ENCODE measurements around the gene DHX35. TPM values are rescaled to one million over a fixed set of nuclear protein-coding genes. Genes with fewer than 3 reads are reported as not detected.

Gene DHX35
- total and polyA plus RNA-seq, 10 of the 15 experiments (the other 5 are each of a cell fraction or from before 2014, with no cell fraction given) = 4.3 to 21.6 (median 14.9) TPM

- TF ChIP-seq USF1 (IDR thresholded peaks at IDR 0.05; ENCODE audit: borderline replicate concordance, extremely low read length, insufficient read depth, low read depth, low read length) = no peak
- TF ChIP-seq PML (IDR thresholded peaks at IDR 0.05; ENCODE audit: low read length) = peak; percentile 29; the same call in 1 of the 2 replicates
- peak in 1 of 2 experiments; percentile 73; a peak in 1 of 3 replicates for TF ChIP-seq EGR1 (IDR thresholded peaks at IDR 0.05; ENCODE audit: borderline replicate concordance in 1 of 2, low read depth in 2 of 2, low read length in 2 of 2)
- TF ChIP-seq RB1 (IDR thresholded peaks at IDR 0.05; ENCODE audit: borderline replicate concordance) = no peak
- TF ChIP-seq DPF2 (IDR thresholded peaks at IDR 0.05) = peak; percentile 91
- TF ChIP-seq IKZF1 (conservative IDR thresholded peaks at IDR 0.05) = peak; percentile 69
- no peak for TF ChIP-seq ZNF384 (IDR thresholded peaks at IDR 0.05; ENCODE audit: borderline replicate concordance, low read depth, low read length)
- TF ChIP-seq LARP7 (IDR thresholded peaks at IDR 0.05) = no peak
- peak; percentile 87 for TF ChIP-seq IRF4 (IDR thresholded peaks at IDR 0.05; ENCODE audit: low read depth, low read length)
- TF ChIP-seq MTA3 (IDR thresholded peaks at IDR 0.05; ENCODE audit: borderline replicate concordance, low read length) = peak; percentile 85; the same call in 1 of the 2 replicates
- TF ChIP-seq CBFB (IDR thresholded peaks at IDR 0.05; ENCODE audit: low read depth) = peak; percentile 74
- no peak for TF ChIP-seq NRF1 (conservative IDR thresholded peaks at IDR 0.05; ENCODE audit: low read depth, low read length)
- no peak for TF ChIP-seq SUZ12 (IDR thresholded peaks at IDR 0.05; ENCODE audit: unreplicated experiment)
- no peak for TF ChIP-seq ASH2L (IDR thresholded peaks at IDR 0.05; ENCODE audit: borderline replicate concordance, low read depth)
- TF ChIP-seq EED (IDR thresholded peaks at IDR 0.05; ENCODE audit: low read depth) = peak; percentile 83
- peak; percentile 87 for TF ChIP-seq TBL1XR1 (IDR thresholded peaks at IDR 0.05; ENCODE audit: low read depth, low read length)
- TF ChIP-seq CHD1 (IDR thresholded peaks at IDR 0.05; ENCODE audit: low read depth, low read length) = no peak
- peak; percentile 32; the same call in 1 of the 2 replicates for TF ChIP-seq CHD2 (IDR thresholded peaks at IDR 0.05; ENCODE audit: borderline replicate concordance, low read depth, low read length)
- no peak for TF ChIP-seq NR2C1 (IDR thresholded peaks at IDR 0.05)
- no peak for TF ChIP-seq ZNF274 (IDR thresholded peaks at IDR 0.05; ENCODE audit: insufficient read depth, insufficient read length)
- no peak for TF ChIP-seq SREBF1 (IDR thresholded peaks at IDR 0.05; ENCODE audit: low read length)
- TF ChIP-seq RFX5 (IDR thresholded peaks at IDR 0.05; ENCODE audit: low read depth, low read length) = no peak
- TF ChIP-seq NBN (IDR thresholded peaks at IDR 0.05) = peak; percentile 96
- TF ChIP-seq ESRRA (IDR thresholded peaks at IDR 0.05; ENCODE audit: low read length) = no peak
- peak; percentile 89 for TF ChIP-seq SKIL (IDR thresholded peaks at IDR 0.05; ENCODE audit: low read depth, poor library complexity, severe bottlenecking)
- TF ChIP-seq ZBTB40 (IDR thresholded peaks at IDR 0.05; ENCODE audit: borderline replicate concordance) = no peak; the same call in 1 of the 2 replicates
Measured at GRCh38 chr20:39019805-39020325, 57.7 kb downstream of the DHX35 start (continued).
